Measurements from ENCODE around the gene PACSIN2. TPM values are rescaled to one million over a fixed set of nuclear protein-coding genes. Genes with fewer than 3 reads are reported as not detected.

Gene PACSIN2
- total and polyA plus RNA-seq, 5 donors from 2014 or later: 27.5 to 60.8 (median 34.9) TPM

DNA sequence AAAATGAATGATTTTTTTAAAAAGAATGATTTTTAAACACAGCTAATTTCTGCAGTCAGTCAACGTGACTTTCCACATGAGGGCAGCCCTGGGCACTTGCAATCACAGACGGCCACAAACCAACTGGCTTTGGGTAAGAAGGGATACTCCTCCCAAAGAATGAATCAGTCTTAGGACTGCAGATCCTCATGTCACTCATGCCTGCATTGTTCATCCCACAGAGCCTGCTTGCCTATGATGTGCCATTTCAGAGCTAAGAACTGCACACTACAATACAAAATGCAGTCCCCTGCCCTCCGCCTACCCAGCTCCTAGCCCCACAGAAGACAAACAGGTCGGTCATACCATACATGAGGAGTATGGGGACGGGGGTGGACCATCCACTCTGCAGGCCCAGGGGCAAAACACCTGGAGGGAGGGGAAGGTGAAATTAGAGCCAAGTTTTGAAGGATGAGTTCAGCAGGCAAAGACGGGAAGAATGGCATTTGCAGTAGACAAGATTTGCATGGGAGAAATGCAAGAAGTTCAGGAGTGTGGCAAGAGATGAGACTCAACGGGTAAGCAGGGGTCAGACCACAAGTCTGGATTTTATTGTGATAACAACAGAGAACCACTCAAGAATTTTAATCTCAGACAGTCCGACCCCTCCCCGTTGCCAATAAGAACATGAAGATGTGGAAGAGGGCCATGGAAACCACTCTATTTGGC is 24.7 kb downstream of the PACSIN2 start:
- Histone ChIP-seq H3K4me3 (ENCODE audit: low read depth, low read length) (no peak overlapping the region), H3K9me3 (ENCODE audit: control insufficient read depth in 2 of 2, low read length in 2 of 2) (no peaks in the 10 kb centered on the region), H3K27me3 (ENCODE audit: control insufficient read depth, insufficient read depth, low read length) (no peaks in the 10 kb centered on the region), H3K36me3 (ENCODE audit: control insufficient read depth, insufficient read depth, low read length) (peaks cover 6% of the 10 kb centered on the region), H3K4me1 (ENCODE audit: control insufficient read depth, insufficient read depth, low read length, poor library complexity, severe bottlenecking) (no peaks in the 10 kb centered on the region), H3K27ac (ENCODE audit: insufficient read depth, low read length, poor library complexity, severe bottlenecking) (no peak overlapping the region)
- Mint-ChIP-seq H3K36me3 (peaks cover 19% of the 10 kb centered on the region), H3K27ac (peak overlapping the region in 2 of 3 donors; percentile 51 to 96), H3K27me3 (no peaks in the 10 kb centered on the region), H3K4me3 (no peak overlapping the region), H3K4me1 (peaks cover 4 to 66% (median 23%) of the 10 kb centered on the region in 4 donors), H3K9me3 (peaks cover 0 to 2% (median 0%) of the 10 kb centered on the region in 7 donors)
- no peak for ATAC-seq (ENCODE audit: low read depth in 2 of 2)
- no peak for DNase-seq

DNA sequence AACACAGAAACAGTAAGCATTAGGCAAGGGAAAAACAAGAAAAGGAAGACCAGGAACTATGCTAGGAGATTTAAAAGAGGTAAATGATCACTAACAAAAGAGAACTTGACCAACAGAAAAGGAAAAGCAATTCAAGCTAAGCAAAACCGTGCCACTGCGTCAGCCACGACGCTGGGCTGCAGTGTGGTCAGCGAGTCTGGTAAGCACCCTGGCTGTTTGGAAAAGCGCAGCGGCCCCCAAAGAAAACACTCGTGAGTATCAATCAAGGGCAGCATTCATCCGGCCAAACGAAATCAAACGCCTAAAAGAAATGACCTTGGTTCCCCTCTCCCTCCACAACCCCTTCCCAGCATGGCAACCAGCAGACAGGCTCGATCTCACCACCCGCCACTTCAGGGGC is 28.8 kb downstream of the PACSIN2 start:
- Mint-ChIP-seq H3K36me3 (peaks cover 5% of the 10 kb centered on the region), H3K4me1 (peaks cover 0 to 54% (median 30%) of the 10 kb centered on the region in 4 donors), H3K27me3 (no peaks in the 10 kb centered on the region), H3K9me3 (no peaks in the 10 kb centered on the region), H3K4me3 (no peak overlapping the region), H3K27ac (peak overlapping the region in 1 of 3 donors; percentile 80)
- DNase-seq (no peak), ATAC-seq (ENCODE audit: low read depth in 2 of 2) (no peak)
- no peaks in the 10 kb centered on the region for H3K27me3 ChIP-seq (ENCODE audit: control insufficient read depth, insufficient read depth, low read length)
- H3K36me3 ChIP-seq (ENCODE audit: control insufficient read depth, insufficient read depth, low read length): no peaks in the 10 kb centered on the region
- no peak overlapping the region for H3K4me3 ChIP-seq (ENCODE audit: low read depth, low read length)
- no peaks in the 10 kb centered on the region for H3K4me1 ChIP-seq (ENCODE audit: control insufficient read depth, insufficient read depth, low read length, poor library complexity, severe bottlenecking)
- no peaks in the 10 kb centered on the region for H3K9me3 ChIP-seq (ENCODE audit: control insufficient read depth in 2 of 2, low read length in 2 of 2)
- no peak overlapping the region for H3K27ac ChIP-seq (ENCODE audit: insufficient read depth, low read length, poor library complexity, severe bottlenecking)

DNA sequence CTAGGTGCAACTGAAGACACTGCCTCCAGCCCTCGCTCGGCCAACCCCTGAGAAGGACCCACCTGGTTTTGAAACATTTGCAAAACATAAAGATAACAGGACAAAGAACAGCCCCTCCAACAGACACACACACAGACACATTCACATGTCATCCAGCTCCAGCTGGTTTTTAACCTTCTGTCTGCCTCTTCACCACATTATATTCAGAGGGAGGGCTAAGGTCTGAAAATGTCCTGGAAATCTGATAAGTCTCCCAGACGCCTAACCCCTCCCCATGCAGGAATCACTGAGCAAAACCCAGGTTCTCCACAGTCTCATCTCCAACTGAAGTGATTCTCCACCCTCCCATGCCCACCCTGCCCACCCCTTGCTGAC is 29.4 kb downstream of the PACSIN2 start:
- no peak for ATAC-seq (ENCODE audit: low read depth in 2 of 2)
- H3K4me3 Mint-ChIP-seq: no peak overlapping the region
- H3K27ac Mint-ChIP-seq: peak overlapping the region in 1 of 3 donors; percentile 80
- H3K9me3 Mint-ChIP-seq: no peaks in the 10 kb centered on the region
- peaks cover 5% of the 10 kb centered on the region for H3K36me3 Mint-ChIP-seq
- no peaks in the 10 kb centered on the region for H3K36me3 ChIP-seq (ENCODE audit: control insufficient read depth, insufficient read depth, low read length)
- H3K9me3 ChIP-seq (ENCODE audit: control insufficient read depth in 2 of 2, low read length in 2 of 2): no peaks in the 10 kb centered on the region
- H3K4me3 ChIP-seq (ENCODE audit: low read depth, low read length): no peak overlapping the region
- H3K27me3 ChIP-seq (ENCODE audit: control insufficient read depth, insufficient read depth, low read length): no peaks in the 10 kb centered on the region
- DNase-seq: no peak
- peaks cover 0 to 48% (median 27%) of the 10 kb centered on the region in 4 donors for H3K4me1 Mint-ChIP-seq
- H3K27ac ChIP-seq (ENCODE audit: insufficient read depth, low read length, poor library complexity, severe bottlenecking): no peak overlapping the region
- H3K27me3 Mint-ChIP-seq: no peaks in the 10 kb centered on the region
- H3K4me1 ChIP-seq (ENCODE audit: control insufficient read depth, insufficient read depth, low read length, poor library complexity, severe bottlenecking): no peaks in the 10 kb centered on the region

- no peaks in the 10 kb centered on the region for H3K27me3 ChIP-seq (ENCODE audit: control insufficient read depth, insufficient read depth, low read length)
- Mint-ChIP-seq H3K27me3 (no peaks in the 10 kb centered on the region), H3K4me1 (peaks cover 0 to 43% (median 25%) of the 10 kb centered on the region in 4 donors), H3K9me3 (no peaks in the 10 kb centered on the region), H3K27ac (peak overlapping the region in 2 of 3 donors; percentile 28 to 80), H3K4me3 (no peak overlapping the region), H3K36me3 (peaks cover 5% of the 10 kb centered on the region)
- DNase-seq: no peak
- no peak for ATAC-seq (ENCODE audit: low read depth in 2 of 2)
- no peaks in the 10 kb centered on the region for H3K36me3 ChIP-seq (ENCODE audit: control insufficient read depth, insufficient read depth, low read length)
- no peak overlapping the region for H3K4me3 ChIP-seq (ENCODE audit: low read depth, low read length)
- H3K27ac ChIP-seq (ENCODE audit: insufficient read depth, low read length, poor library complexity, severe bottlenecking): no peak overlapping the region
- no peaks in the 10 kb centered on the region for H3K4me1 ChIP-seq (ENCODE audit: control insufficient read depth, insufficient read depth, low read length, poor library complexity, severe bottlenecking)
- no peaks in the 10 kb centered on the region for H3K9me3 ChIP-seq (ENCODE audit: control insufficient read depth in 2 of 2, low read length in 2 of 2)
Measured at GRCh38 chr22:42984814-42985530, 30.0 kb downstream of the PACSIN2 start.

- Histone ChIP-seq H3K36me3 (ENCODE audit: control insufficient read depth, insufficient read depth, low read length) (no peaks in the 10 kb centered on the region), H3K9me3 (ENCODE audit: control insufficient read depth in 2 of 2, low read length in 2 of 2) (no peaks in the 10 kb centered on the region), H3K4me3 (ENCODE audit: low read depth, low read length) (no peak overlapping the region), H3K27ac (ENCODE audit: insufficient read depth, low read length, poor library complexity, severe bottlenecking) (no peak overlapping the region), H3K4me1 (ENCODE audit: control insufficient read depth, insufficient read depth, low read length, poor library complexity, severe bottlenecking) (no peaks in the 10 kb centered on the region), H3K27me3 (ENCODE audit: control insufficient read depth, insufficient read depth, low read length) (no peaks in the 10 kb centered on the region)
- Mint-ChIP-seq H3K27me3 (no peaks in the 10 kb centered on the region), H3K27ac (peak overlapping the region; percentile 2 to 48 (median 28)), H3K36me3 (peaks cover 5% of the 10 kb centered on the region), H3K4me3 (no peak overlapping the region), H3K9me3 (no peaks in the 10 kb centered on the region), H3K4me1 (peaks cover 5 to 47% (median 29%) of the 10 kb centered on the region in 4 donors)
- no peak for DNase-seq
- no peak for ATAC-seq (ENCODE audit: low read depth in 2 of 2)
Measured at GRCh38 chr22:42984397-42984796, 30.6 kb downstream of the PACSIN2 start.

GRCh38 chr22:42983470-42983869 is 31.5 kb downstream of the PACSIN2 start:
- H3K4me3 Mint-ChIP-seq: no peak overlapping the region
- no peak overlapping the region for H3K27ac ChIP-seq (ENCODE audit: insufficient read depth, low read length, poor library complexity, severe bottlenecking)
- DNase-seq: no peak
- no peaks in the 10 kb centered on the region for H3K9me3 ChIP-seq (ENCODE audit: control insufficient read depth in 2 of 2, low read length in 2 of 2)
- H3K36me3 Mint-ChIP-seq: peaks cover 5% of the 10 kb centered on the region
- no peak for ATAC-seq (ENCODE audit: low read depth in 2 of 2)
- no peaks in the 10 kb centered on the region for H3K27me3 Mint-ChIP-seq
- peak overlapping the region in 1 of 3 donors; percentile 48 for H3K27ac Mint-ChIP-seq
- no peak overlapping the region for H3K4me3 ChIP-seq (ENCODE audit: low read depth, low read length)
- H3K4me1 Mint-ChIP-seq: peaks cover 5 to 50% (median 34%) of the 10 kb centered on the region in 4 donors
- H3K27me3 ChIP-seq (ENCODE audit: control insufficient read depth, insufficient read depth, low read length): no peaks in the 10 kb centered on the region
- H3K36me3 ChIP-seq (ENCODE audit: control insufficient read depth, insufficient read depth, low read length): no peaks in the 10 kb centered on the region
- no peaks in the 10 kb centered on the region for H3K9me3 Mint-ChIP-seq
- no peaks in the 10 kb centered on the region for H3K4me1 ChIP-seq (ENCODE audit: control insufficient read depth, insufficient read depth, low read length, poor library complexity, severe bottlenecking)

GRCh38 chr22:42979606-42980005 is 35.3 kb downstream of the PACSIN2 start:
- peak overlapping the region in 1 of 3 donors; percentile 23 for H3K27ac Mint-ChIP-seq
- Histone ChIP-seq H3K4me1 (ENCODE audit: control insufficient read depth, insufficient read depth, low read length, poor library complexity, severe bottlenecking) (peaks cover 4% of the 10 kb centered on the region), H3K9me3 (ENCODE audit: control insufficient read depth in 2 of 2, low read length in 2 of 2) (no peaks in the 10 kb centered on the region), H3K4me3 (ENCODE audit: low read depth, low read length) (no peak overlapping the region), H3K27ac (ENCODE audit: insufficient read depth, low read length, poor library complexity, severe bottlenecking) (no peak overlapping the region), H3K36me3 (ENCODE audit: control insufficient read depth, insufficient read depth, low read length) (no peaks in the 10 kb centered on the region), H3K27me3 (ENCODE audit: control insufficient read depth, insufficient read depth, low read length) (no peaks in the 10 kb centered on the region)
- DNase-seq (no peak), ATAC-seq (ENCODE audit: low read depth in 2 of 2) (no peak)
- H3K4me1 Mint-ChIP-seq: peaks cover 21 to 52% (median 44%) of the 10 kb centered on the region in 4 donors
- H3K27me3 Mint-ChIP-seq: no peaks in the 10 kb centered on the region
- no peak overlapping the region for H3K4me3 Mint-ChIP-seq
- H3K9me3 Mint-ChIP-seq: no peaks in the 10 kb centered on the region
- H3K36me3 Mint-ChIP-seq: no peaks in the 10 kb centered on the region
